Smooth muscle cell (in vitro differentiated cells): ENCODE results near the gene GALK2. TPM values are rescaled to one million over a fixed set of nuclear protein-coding genes. Genes with fewer than 3 reads are reported as not detected.

Experiments
- DNase-seq: peaks from one replicate; lab custom pipeline; 2025; ENCODE audit not compliant: unreplicated experiment; lab: John Stamatoyannopoulos, UW
- H2AFZ ChIP-seq: fragments of 200-600 bp; sonication (generic); 2 replicates; pipeline ENCODE4 v1.6.0; 2016; ENCODE audit warnings: antibody characterized with exemption, low read depth, mild to moderate bottlenecking
- H3F3A ChIP-seq: fragments of 200-600 bp; sonication (generic); 2 replicates; pipeline ENCODE4 v1.6.0; 2017; ENCODE audit warnings: antibody characterized with exemption, low read depth
- H3K27ac ChIP-seq: fragments of 200-600 bp; sonication (generic); 2 replicates; pipeline ENCODE4 v1.5.1; 2016; ENCODE audit warnings: low read depth, mild to moderate bottlenecking
- H3K27me3 ChIP-seq: fragments of 200-600 bp; sonication (generic); 2 replicates; pipeline ENCODE4 v1.6.1; 2016; ENCODE audit warnings: low read depth, mild to moderate bottlenecking
- H3K36me3 ChIP-seq: fragments of 200-600 bp; sonication (generic); 2 replicates; pipeline ENCODE4 v1.5.1; 2016; ENCODE audit warnings: low read depth
- H3K4me1 ChIP-seq: fragments of 200-600 bp; sonication (generic); 2 replicates; pipeline ENCODE4 v1.5.1; 2016; ENCODE audit warnings: low read depth
- H3K4me2 ChIP-seq: fragments of 200-600 bp; sonication (generic); 2 replicates; pipeline ENCODE4 v1.6.0; 2016; ENCODE audit warnings: mild to moderate bottlenecking
- H3K4me3 ChIP-seq: fragments of 200-600 bp; sonication (generic); 2 replicates; pipeline ENCODE4 v1.5.1; 2016; ENCODE audit warnings: mild to moderate bottlenecking
- H3K79me2 ChIP-seq: fragments of 200-600 bp; sonication (generic); 2 replicates; pipeline ENCODE4 v1.6.0; 2016; ENCODE audit warnings: low read depth, mild to moderate bottlenecking
- H3K9ac ChIP-seq: fragments of 200-600 bp; sonication (generic); 2 replicates; pipeline ENCODE4 v1.6.0; 2016; ENCODE audit warnings: low read depth
- H3K9me3 ChIP-seq: fragments of 200-600 bp; sonication (generic); replicated peaks from 2 replicates; pipeline ENCODE4 v1.5.1; 2016; ENCODE audit warnings: low read depth
- H4K20me1 ChIP-seq: fragments of 200-600 bp; sonication (generic); 2 replicates; pipeline ENCODE4 v1.6.0; 2016; ENCODE audit warnings: low read depth
- CTCF ChIP-seq: fragments of 200-600 bp; sonication (generic); IDR thresholded peaks from 2 replicates; pipeline ENCODE4 v1.5.1; 2017; ENCODE audit warnings: borderline replicate concordance, mild to moderate bottlenecking, antibody characterized with exemption; ENCODE audit not compliant: insufficient read depth, poor library complexity, severe bottlenecking
- whole genome bisulfite sequencing: methylation state at CpG from one replicate; pipeline ENCODE4 v1.1.7; 2016; ENCODE audit warnings: low lambda C conversion rate; 5-methylcytosine and 5-hydroxymethylcytosine counted together
- polyA plus RNA-seq: library from polyadenylated mRNA; unstranded; fragments of >200 nt; fragmentation: Nextera tagmentation; extraction: Ambion mirVana; gene quantifications from 2 replicates; pipeline ENCODE4 v1.2.1, GENCODE V29; 2016
- total RNA-seq: library from RNA; depleted of rRNA; stranded (reverse); fragments of >200 nt; gene quantifications from 2 replicates; pipeline ENCODE4 v1.2.3, GENCODE V29; 2014

Gene GALK2
- total and polyA plus RNA-seq, 2 experiments from 2014 or later, result 24.4 to 33.4 TPM

- H3K36me3 ChIP-seq, result no peaks in the 10 kb centered on the region
- 100% methylated on average over 1 of the region's 1 CpG for WGBS
- TF ChIP-seq CTCF, result no peak
- H3K79me2 ChIP-seq, result peaks cover 33% of the 10 kb centered on the region
- H3K27ac ChIP-seq, result no peak overlapping the region
- no peaks in the 10 kb centered on the region for H3K9me3 ChIP-seq
- no peak overlapping the region for H3K4me3 ChIP-seq
- H3K27me3 ChIP-seq, result no peaks in the 10 kb centered on the region
- H4K20me1 ChIP-seq, result peaks cover 39% of the 10 kb centered on the region
- no peak for DNase-seq
- no peak overlapping the region for H2AFZ ChIP-seq
- no peaks in the 10 kb centered on the region for H3K4me1 ChIP-seq
- no peak overlapping the region for H3K9ac ChIP-seq
- H3F3A ChIP-seq, result no peaks in the 10 kb centered on the region
- no peak overlapping the region for H3K4me2 ChIP-seq
These were observed 15.4 kb downstream of the GALK2 start for GRCh38 chr15:49185473-49185872.

GRCh38 chr15:49187549-49188245, 17.6 kb downstream of the GALK2 start:
- DNase-seq, result no peak
- 100% methylated on average over 2 of the region's 2 CpGs for WGBS
- no peaks in the 10 kb centered on the region for H3K4me1 ChIP-seq
- no peak overlapping the region for H3K27ac ChIP-seq
- no peaks in the 10 kb centered on the region for H3K9me3 ChIP-seq
- no peak overlapping the region for H3K4me3 ChIP-seq
- H3K36me3 ChIP-seq, result no peaks in the 10 kb centered on the region
- no peak overlapping the region for H3K9ac ChIP-seq
- H2AFZ ChIP-seq, result no peak overlapping the region
- no peak overlapping the region for H3K4me2 ChIP-seq
- TF ChIP-seq CTCF, result no peak
- no peaks in the 10 kb centered on the region for H3F3A ChIP-seq
- H4K20me1 ChIP-seq, result peaks cover 57% of the 10 kb centered on the region
- no peaks in the 10 kb centered on the region for H3K27me3 ChIP-seq
- peaks cover 35% of the 10 kb centered on the region for H3K79me2 ChIP-seq

- no peak for DNase-seq
- no peak for TF ChIP-seq CTCF
- 100% methylated on average over 2 of the region's 2 CpGs for WGBS
These were observed 18.9 kb downstream of the GALK2 start for GRCh38 chr15:49188933-49189332.

GRCh38 chr15:49189631-49190030, 19.6 kb downstream of the GALK2 start:
- H3K36me3 ChIP-seq, result no peaks in the 10 kb centered on the region
- no peak for TF ChIP-seq CTCF
- H3K4me2 ChIP-seq, result no peak overlapping the region
- no peak overlapping the region for H3K9ac ChIP-seq
- H3F3A ChIP-seq, result no peaks in the 10 kb centered on the region
- no peaks in the 10 kb centered on the region for H3K9me3 ChIP-seq
- no peak overlapping the region for H3K27ac ChIP-seq
- no peaks in the 10 kb centered on the region for H3K4me1 ChIP-seq
- H3K27me3 ChIP-seq, result no peaks in the 10 kb centered on the region
- H3K4me3 ChIP-seq, result no peak overlapping the region
- peaks cover 42% of the 10 kb centered on the region for H3K79me2 ChIP-seq
- DNase-seq, result no peak
- H4K20me1 ChIP-seq, result peaks cover 57% of the 10 kb centered on the region
- no peak overlapping the region for H2AFZ ChIP-seq
- 93% methylated on average over 2 of the region's 2 CpGs for WGBS

More at GRCh38 chr15:49188933-49189332, 18.9 kb downstream of the GALK2 start:
- Histone ChIP-seq H3K9ac (no peak overlapping the region), H3K9me3 (no peaks in the 10 kb centered on the region), H3K27ac (no peak overlapping the region), H2AFZ (no peak overlapping the region), H3K27me3 (no peaks in the 10 kb centered on the region), H3K4me2 (no peak overlapping the region), H3K36me3 (no peaks in the 10 kb centered on the region), H3F3A (no peaks in the 10 kb centered on the region), H4K20me1 (peaks cover 57% of the 10 kb centered on the region), H3K4me1 (no peaks in the 10 kb centered on the region), H3K4me3 (no peak overlapping the region), H3K79me2 (peaks cover 37% of the 10 kb centered on the region)
